Spleen (tissue), 11 donors: ENCODE results near the gene KLHL22. TPM values are rescaled to one million over a fixed set of nuclear protein-coding genes. Genes with fewer than 3 reads are reported as not detected.

ENCODE experiments used
- DNase-seq: peaks from one replicate; pipeline ENCODE4 v3.0.0-alpha.2; 2020
- H3K27ac ChIP-seq, 8 donors: fragments of 200-600 bp; sonication (generic) in 7 of 8; 1 replicate in 4 of 8; 2 replicates in 4 of 8; pipeline versions ENCODE4 v1.5.0 to v1.8.0; 2016 to 2021; ENCODE audit warnings: inconsistent platforms in 4 of 8, mild to moderate bottlenecking in 4 of 8, moderate library complexity in 1 of 8
- H3K27me3 ChIP-seq, 7 donors: fragments of 200-600 bp; sonication (generic) in 6 of 7; replicated peaks in 1 of 7; 1 replicate in 4 of 7; 2 replicates in 3 of 7; pipeline versions ENCODE4 v1.5.0 to v1.8.0; 2016 to 2021; ENCODE audit warnings: inconsistent platforms in 3 of 7, mild to moderate bottlenecking in 1 of 7
- H3K36me3 ChIP-seq, 6 donors: fragments of 200-600 bp; sonication (generic) in 5 of 6; 1 replicate in 4 of 6; 2 replicates in 2 of 6; pipeline versions ENCODE4 v1.5.0 to v1.8.0; 2016 to 2021; ENCODE audit warnings: inconsistent platforms in 2 of 6
- H3K4me1 ChIP-seq, 6 donors: fragments of 200-600 bp; sonication (generic) in 5 of 6; 1 replicate in 3 of 6; 2 replicates in 3 of 6; pipeline versions ENCODE4 v1.5.0 to v1.8.0; 2016 to 2021; ENCODE audit warnings: inconsistent platforms in 3 of 6
- H3K4me3 ChIP-seq, 8 donors: fragments of 200-600 bp; sonication (generic) in 7 of 8; 1 replicate in 4 of 8; 2 replicates in 4 of 8; pipeline versions ENCODE4 v1.5.0 to v1.8.0; 2016 to 2021; ENCODE audit warnings: inconsistent platforms in 4 of 8, mild to moderate bottlenecking in 4 of 8, moderate library complexity in 2 of 8
- H3K9me3 ChIP-seq, 8 donors: fragments of 200-600 bp; sonication (generic) in 7 of 8; 1 replicate in 4 of 8; 2 replicates in 4 of 8; pipeline versions ENCODE4 v1.5.0 to v1.8.0; 2016 to 2021; ENCODE audit warnings: inconsistent platforms in 4 of 8
- POLR2A ChIP-seq, 3 donors: fragments of 450-650 bp; IDR thresholded peaks; one replicate each; pipeline ENCODE4 v1.5.1; 2017; ENCODE audit warnings: antibody characterized with exemption in 3 of 3, mild to moderate bottlenecking in 1 of 3
- POLR2AphosphoS5 ChIP-seq, 3 donors: sonication (generic); formaldehyde crosslinking; IDR thresholded peaks; one replicate each; pipeline ENCODE4 v1.5.1; 2017; ENCODE audit warnings: antibody characterized with exemption in 3 of 3
- WGBS, 5 donors: extraction: QIAGEN DNeasy Blood & Tissue Kit in 3 of 5; methylation state at CpG; one replicate each; pipeline versions ENCODE4 v1.1.5 to v1.1.7; 2013 to 2018; 5-methylcytosine and 5-hydroxymethylcytosine counted together
- intact Hi-C: fragments of 100-400 bp; cut with DNase I; formaldehyde crosslinking; loops from one replicate; pipeline ENCODE4 v1.15.0; 2023; ENCODE audit warnings: low total_unique reads
- polyA plus RNA-seq, 3 donors: library from polyadenylated mRNA; stranded (reverse); fragments of 200-250 nt; gene quantifications; one replicate each; pipeline ENCODE4 v1.2.1, GENCODE V29; 2013
- total RNA-seq, 7 donors: library from RNA; depleted of rRNA in 3 of 7; stranded (reverse); fragments of >200 nt in 3 of 7; fragmentation: NEBNext Ultra II Directional in 4 of 7; extraction: Animal tissue kit (Norgen Biotek cat#: 25700) in 4 of 7; gene quantifications; one replicate each; pipeline versions ENCODE4 v1.1.0 to v1.2.1, GENCODE V29; 2016 to 2021
- TF ChIP-seq, protein P1 (sequence below), 11 experiments: fragments of 200-600 bp in 7 of 11; fragments of 450-650 bp in 4 of 11; sonication (generic) in 4 of 11; IDR thresholded peaks in 8 of 11; conservative IDR thresholded peaks in 3 of 11; 1 replicate in 7 of 11; 2 replicates in 4 of 11; pipeline versions ENCODE4 v1.4.0 to v1.8.0; 2016 to 2021; ENCODE audit warnings: antibody characterized with exemption in 11 of 11, inconsistent platforms in 4 of 11, mild to moderate bottlenecking in 1 of 11
- donor health status: healthy with polysubstance abuse.
- donor health status: DM: no; HTN: no; CAD: no; lungs with moderate emphysema.
- donor health status: DM: no; HTN: no; CAD: no.
- donor health status: Bipolar disorder and iron deficiency.
- donor health status: healthy.
- donor health status: DM: no; HTN: no; CAD: no.
- donor health status: DM: yes; HTN: yes; CAD: no.

KLHL22 gene
- total and polyA plus RNA-seq, 10 donors, result 14.0 to 40.6 (median 28.6) TPM

DNA sequence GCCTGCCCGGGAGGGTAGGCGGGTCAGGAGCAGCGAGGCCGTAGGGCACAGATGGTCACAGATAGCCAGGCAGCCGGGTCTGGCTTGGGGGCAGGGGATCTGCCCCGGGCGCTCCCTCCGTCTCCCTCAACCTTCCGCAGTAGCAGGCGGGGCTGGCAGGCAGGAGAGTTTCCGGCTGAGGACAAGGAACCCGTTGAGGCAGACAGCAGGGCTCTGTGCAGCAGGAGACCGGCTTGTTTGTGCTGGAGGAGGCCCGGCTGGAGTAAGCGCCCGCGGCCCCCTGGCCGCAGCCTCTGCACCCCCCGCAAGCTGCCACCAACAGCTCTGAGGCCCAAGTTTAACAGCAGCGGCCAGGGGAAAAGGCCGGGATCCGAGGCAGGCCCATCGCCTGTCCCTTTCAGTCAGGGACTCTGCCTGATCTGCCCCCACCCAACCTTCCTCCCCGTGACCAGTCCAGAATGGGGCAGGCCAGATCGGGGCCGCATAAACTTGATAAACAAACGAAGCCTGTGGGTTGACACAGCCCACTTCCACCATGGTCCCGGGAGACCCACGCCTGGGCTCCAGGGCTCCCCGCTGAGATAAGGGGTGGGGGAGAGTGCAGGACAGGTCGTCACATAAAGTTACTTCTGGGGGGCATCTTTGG lies 71.6 kb downstream of the KLHL22 start:
- H3K9me3 ChIP-seq, result no peaks in the 10 kb centered on the region
- intact Hi-C loops, result no loop called here
- no peak for TF ChIP-seq POLR2AphosphoS5 (IDR thresholded peaks at IDR 0.05)
- no peak for TF ChIP-seq POLR2A (IDR thresholded peaks at IDR 0.05)
- TF ChIP-seq, protein P1, sequence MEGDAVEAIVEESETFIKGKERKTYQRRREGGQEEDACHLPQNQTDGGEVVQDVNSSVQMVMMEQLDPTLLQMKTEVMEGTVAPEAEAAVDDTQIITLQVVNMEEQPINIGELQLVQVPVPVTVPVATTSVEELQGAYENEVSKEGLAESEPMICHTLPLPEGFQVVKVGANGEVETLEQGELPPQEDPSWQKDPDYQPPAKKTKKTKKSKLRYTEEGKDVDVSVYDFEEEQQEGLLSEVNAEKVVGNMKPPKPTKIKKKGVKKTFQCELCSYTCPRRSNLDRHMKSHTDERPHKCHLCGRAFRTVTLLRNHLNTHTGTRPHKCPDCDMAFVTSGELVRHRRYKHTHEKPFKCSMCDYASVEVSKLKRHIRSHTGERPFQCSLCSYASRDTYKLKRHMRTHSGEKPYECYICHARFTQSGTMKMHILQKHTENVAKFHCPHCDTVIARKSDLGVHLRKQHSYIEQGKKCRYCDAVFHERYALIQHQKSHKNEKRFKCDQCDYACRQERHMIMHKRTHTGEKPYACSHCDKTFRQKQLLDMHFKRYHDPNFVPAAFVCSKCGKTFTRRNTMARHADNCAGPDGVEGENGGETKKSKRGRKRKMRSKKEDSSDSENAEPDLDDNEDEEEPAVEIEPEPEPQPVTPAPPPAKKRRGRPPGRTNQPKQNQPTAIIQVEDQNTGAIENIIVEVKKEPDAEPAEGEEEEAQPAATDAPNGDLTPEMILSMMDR (IDR thresholded peaks at IDR 0.05 in 8 of 11, conservative IDR thresholded peaks at IDR 0.05 in 3 of 11), result no peak
- WGBS, 5 donors, result 56 to 79% (median 62%) methylated on average over 17 to 31 of the region's 31 CpGs
- H3K4me1 ChIP-seq, result peaks cover 11 to 46% (median 28%) of the 10 kb centered on the region in 6 donors
- DNase-seq, result peak; percentile 63
- peaks cover 0 to 35% (median 0%) of the 10 kb centered on the region in 6 donors for H3K36me3 ChIP-seq
- H3K4me3 ChIP-seq, result no peak overlapping the region
- H3K27me3 ChIP-seq, result peaks cover 0 to 65% (median 37%) of the 10 kb centered on the region in 7 donors
- peak overlapping the region in 5 of 8 donors; percentile 18 to 41 (median 39) for H3K27ac ChIP-seq

DNA sequence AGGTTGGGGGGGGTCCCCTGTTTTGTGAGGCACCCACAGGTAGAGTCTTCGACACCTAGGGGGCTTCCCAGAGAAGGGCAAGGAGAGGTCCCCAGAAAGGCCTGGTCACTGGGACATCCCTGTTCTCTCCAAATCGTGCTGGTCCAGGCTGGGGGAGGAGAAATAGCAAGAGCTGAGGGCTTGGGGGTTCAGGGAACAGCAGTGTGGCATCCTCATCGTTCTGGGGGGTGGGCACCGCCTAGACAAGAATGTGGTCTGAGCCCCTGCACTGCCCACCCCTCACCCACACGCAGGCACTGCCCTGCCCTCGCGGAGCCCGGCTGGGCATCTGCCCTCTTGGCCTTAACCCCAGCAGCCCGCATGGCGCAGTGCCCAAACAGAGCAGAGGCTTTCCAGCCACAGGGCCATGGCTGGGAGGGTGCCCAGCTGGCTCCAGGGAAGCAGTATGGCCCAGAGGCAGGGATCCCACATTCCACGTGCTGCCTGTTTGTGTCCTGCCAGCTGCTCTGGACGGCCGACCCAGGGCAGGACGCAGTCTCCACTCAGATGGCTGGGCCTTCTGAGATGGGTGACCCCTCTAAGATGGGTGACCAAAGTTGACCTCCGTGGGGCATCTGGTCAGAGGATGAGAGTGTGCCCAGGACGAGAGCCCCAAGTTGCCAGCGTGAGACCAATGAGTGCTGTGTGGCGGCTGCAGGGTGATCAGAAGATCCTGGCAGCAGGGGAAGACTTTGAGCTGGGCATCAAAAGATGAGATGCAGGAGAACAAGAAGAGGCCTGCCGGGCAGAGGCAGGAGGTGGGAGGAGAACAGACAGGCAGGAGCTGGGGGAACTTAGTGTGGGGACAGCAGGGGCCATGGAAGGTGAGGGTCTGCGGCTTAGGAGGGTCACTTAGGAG lies 72.3 kb downstream of the KLHL22 start:
- Histone ChIP-seq H3K36me3 (peaks cover 0 to 27% (median 0%) of the 10 kb centered on the region in 6 donors), H3K4me3 (no peak overlapping the region), H3K27me3 (peaks cover 0 to 58% (median 34%) of the 10 kb centered on the region in 7 donors), H3K4me1 (peaks cover 13 to 43% (median 29%) of the 10 kb centered on the region in 6 donors), H3K9me3 (no peaks in the 10 kb centered on the region), H3K27ac (peak overlapping the region in 5 of 8 donors; percentile 18 to 41 (median 39))
- intact Hi-C loops, result no loop called here
- 57 to 79% (median 68%) methylated on average over 19 to 20 of the region's 20 CpGs for WGBS, 5 donors
- TF ChIP-seq POLR2AphosphoS5 (IDR thresholded peaks at IDR 0.05), result peak in 1 of 3 donors; percentile 52
- TF ChIP-seq, protein P1 (IDR thresholded peaks at IDR 0.05 in 8 of 11, conservative IDR thresholded peaks at IDR 0.05 in 3 of 11), result no peak
- peak; percentile 70 for DNase-seq

DNA sequence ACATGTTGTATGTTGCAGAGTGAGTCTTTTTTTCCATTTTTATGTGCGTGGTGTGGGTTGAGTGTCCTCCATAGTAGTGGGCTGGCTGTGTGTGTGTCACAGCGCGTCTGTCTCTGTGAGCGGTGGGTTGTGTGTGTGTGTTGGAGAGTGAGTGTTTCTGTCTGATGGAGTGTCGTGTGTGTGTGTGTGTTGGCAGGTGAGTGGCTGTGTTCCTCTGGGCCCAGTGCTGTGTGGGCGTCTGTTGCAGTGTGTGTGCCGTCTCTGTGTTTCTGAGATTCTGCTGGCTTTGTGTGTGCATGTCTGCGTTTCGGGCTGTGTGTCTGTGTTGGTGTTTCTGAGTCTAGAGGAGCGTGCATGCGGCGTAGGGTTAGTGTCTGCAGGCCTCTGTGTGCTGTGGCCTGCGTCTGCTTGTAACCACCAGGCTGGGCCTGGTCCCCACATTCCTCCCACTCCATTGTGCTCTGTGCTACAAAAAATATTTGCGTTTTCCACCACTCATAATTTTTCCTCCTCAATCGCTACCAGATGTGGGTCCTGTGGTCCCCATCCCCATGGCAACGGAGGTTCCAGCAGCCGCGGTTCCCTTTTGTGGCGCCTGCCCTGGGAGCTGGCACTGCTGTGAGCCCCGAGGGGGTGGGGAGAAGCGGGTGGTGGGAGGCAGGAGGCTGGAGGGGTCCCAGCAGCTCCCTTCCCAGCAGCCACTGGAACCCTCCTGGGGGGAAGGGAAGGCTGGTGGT lies 73.2 kb downstream of the KLHL22 start:
- Histone ChIP-seq H3K4me1 (peaks cover 14 to 50% (median 33%) of the 10 kb centered on the region in 6 donors), H3K27ac (no peak overlapping the region), H3K9me3 (no peaks in the 10 kb centered on the region), H3K27me3 (peaks cover 0 to 49% (median 31%) of the 10 kb centered on the region in 7 donors), H3K36me3 (peaks cover 0 to 22% (median 0%) of the 10 kb centered on the region in 6 donors), H3K4me3 (no peak overlapping the region)
- TF ChIP-seq POLR2A (IDR thresholded peaks at IDR 0.05), result no peak
- TF ChIP-seq, protein P1 (IDR thresholded peaks at IDR 0.05 in 8 of 11, conservative IDR thresholded peaks at IDR 0.05 in 3 of 11), result no peak
- TF ChIP-seq POLR2AphosphoS5 (IDR thresholded peaks at IDR 0.05), result no peak
- intact Hi-C loops, result no loop called here
- WGBS, 5 donors, result 54 to 59% (median 56%) methylated on average over 21 of the region's 21 CpGs
- peak; percentile 56 for DNase-seq
